Ovary (tissue), 3 donors: ENCODE measurements around the gene HNRNPAB.

Experiments used
- POLR2A ChIP-seq: fragments of 450-650 bp; IDR thresholded peaks from one replicate; pipeline ENCODE4 v1.6.1; 2017; ENCODE audit warnings: antibody characterized with exemption, mild to moderate bottlenecking, moderate library complexity
- TF ChIP-seq, protein P1 (sequence below), 3 donors: fragments of 450-650 bp in 2 of 3; fragments of 200-600 bp in 1 of 3; IDR thresholded peaks; one replicate each; pipeline versions ENCODE4 v1.5.1 to v1.8.0; 2016 to 2022; ENCODE audit warnings: antibody characterized with exemption in 3 of 3, mild to moderate bottlenecking in 1 of 3
- donor health status: DM: no; HTN: no; CAD: no.

- TF ChIP-seq, protein P1, sequence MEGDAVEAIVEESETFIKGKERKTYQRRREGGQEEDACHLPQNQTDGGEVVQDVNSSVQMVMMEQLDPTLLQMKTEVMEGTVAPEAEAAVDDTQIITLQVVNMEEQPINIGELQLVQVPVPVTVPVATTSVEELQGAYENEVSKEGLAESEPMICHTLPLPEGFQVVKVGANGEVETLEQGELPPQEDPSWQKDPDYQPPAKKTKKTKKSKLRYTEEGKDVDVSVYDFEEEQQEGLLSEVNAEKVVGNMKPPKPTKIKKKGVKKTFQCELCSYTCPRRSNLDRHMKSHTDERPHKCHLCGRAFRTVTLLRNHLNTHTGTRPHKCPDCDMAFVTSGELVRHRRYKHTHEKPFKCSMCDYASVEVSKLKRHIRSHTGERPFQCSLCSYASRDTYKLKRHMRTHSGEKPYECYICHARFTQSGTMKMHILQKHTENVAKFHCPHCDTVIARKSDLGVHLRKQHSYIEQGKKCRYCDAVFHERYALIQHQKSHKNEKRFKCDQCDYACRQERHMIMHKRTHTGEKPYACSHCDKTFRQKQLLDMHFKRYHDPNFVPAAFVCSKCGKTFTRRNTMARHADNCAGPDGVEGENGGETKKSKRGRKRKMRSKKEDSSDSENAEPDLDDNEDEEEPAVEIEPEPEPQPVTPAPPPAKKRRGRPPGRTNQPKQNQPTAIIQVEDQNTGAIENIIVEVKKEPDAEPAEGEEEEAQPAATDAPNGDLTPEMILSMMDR (IDR thresholded peaks at IDR 0.05): no peak
- no peak for TF ChIP-seq POLR2A
Measured at GRCh38 chr5:178228609-178229008, 24.3 kb downstream of the HNRNPAB start.
